ENCODE results near the gene MAP6D1.

MAP6D1 gene

GRCh38 chr3:183827809-183828537 lies 2.6 kb upstream of the MAP6D1 start:
- H3K36me3 ChIP-seq (ENCODE audit: insufficient read depth, low read length), result peaks cover 45% of the 10 kb centered on the region
- no peak overlapping the region for H3K4me2 ChIP-seq (ENCODE audit: insufficient read depth, low read length)
- 0 out of 2 replicates have a peak, but pooled peaks cover 5% of the 10 kb centered on the region for H4K20me1 ChIP-seq (ENCODE audit: insufficient read depth, low read length)
- no peaks in the 10 kb centered on the region for H3K9me3 ChIP-seq (ENCODE audit: insufficient read depth, low read length, severe bottlenecking)
- H2AFZ ChIP-seq (ENCODE audit: low read depth, low read length), result no peak overlapping the region
- H3K79me2 ChIP-seq (ENCODE audit: insufficient read depth, low read length), result no peaks in the 10 kb centered on the region
- DNase-seq, result no peak
- H3K4me1 ChIP-seq (ENCODE audit: insufficient read depth, low read length), result no peaks in the 10 kb centered on the region
- TF ChIP-seq EZH2 (IDR thresholded peaks at IDR 0.05; ENCODE audit: borderline replicate concordance, low read depth, low read length, severe bottlenecking) (no peak), CTCF (IDR thresholded peaks at IDR 0.05; ENCODE audit: borderline replicate concordance, extremely low read depth, low read length, poor library complexity, severe bottlenecking) (no peak)
- no peak overlapping the region for H3K27ac ChIP-seq (ENCODE audit: low read length)
- ATAC-seq (ENCODE audit: insufficient read depth, low read depth), result no peak
- no peak overlapping the region for H3K4me3 ChIP-seq (ENCODE audit: low read depth in 1 of 2, low read length in 2 of 2)
- no peak overlapping the region for H3K9ac ChIP-seq (ENCODE audit: low read depth, low read length)
- H3K27me3 ChIP-seq (ENCODE audit: insufficient read depth, low read length, poor library complexity), result no peaks in the 10 kb centered on the region

DNA sequence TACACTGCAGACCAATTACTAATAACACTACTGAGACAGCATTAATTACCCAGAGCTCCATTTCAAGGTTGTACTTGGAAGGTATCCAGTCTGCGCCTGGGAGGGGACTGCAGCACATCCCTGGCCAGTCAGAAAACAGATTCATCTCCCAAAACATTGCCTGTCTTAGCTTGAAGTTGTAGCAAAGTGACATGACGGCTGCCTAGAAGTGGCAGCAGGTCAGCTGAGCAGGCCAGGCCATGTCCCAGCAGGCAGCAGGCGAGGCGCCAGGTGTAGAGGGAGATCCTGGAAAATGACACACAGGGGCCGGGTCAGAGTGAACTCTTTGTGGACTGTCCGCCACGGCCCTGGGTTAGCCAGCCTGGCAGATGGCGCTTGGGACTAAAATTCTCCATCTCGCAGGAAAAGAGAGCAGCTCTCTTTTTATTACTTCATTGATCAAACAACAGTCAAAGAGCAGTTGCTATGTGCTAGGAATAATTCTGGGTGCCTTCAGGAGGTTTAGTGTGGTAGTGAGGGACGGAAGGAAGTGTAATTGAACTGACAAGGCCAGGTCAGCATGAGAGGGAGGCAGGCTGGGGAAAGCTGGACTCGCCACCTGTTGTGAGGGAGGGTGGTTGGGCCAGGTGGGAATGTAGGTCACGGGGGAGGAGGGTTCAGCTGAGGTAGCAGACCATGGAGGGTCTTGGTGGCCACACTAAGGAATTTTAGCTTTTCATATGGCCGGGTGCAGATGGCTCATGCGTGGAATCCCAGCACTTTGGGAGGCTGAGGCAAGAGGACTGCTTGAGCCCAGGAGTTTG lies 1.3 kb upstream of the MAP6D1 start:
- no peaks in the 10 kb centered on the region for H3K27me3 ChIP-seq (ENCODE audit: insufficient read depth, low read length, poor library complexity)
- H3K36me3 ChIP-seq (ENCODE audit: insufficient read depth, low read length), result peaks cover 35% of the 10 kb centered on the region
- no peak overlapping the region for H3K9ac ChIP-seq (ENCODE audit: low read depth, low read length)
- H3K4me2 ChIP-seq (ENCODE audit: insufficient read depth, low read length), result no peak overlapping the region
- DNase-seq (no peak), ATAC-seq (ENCODE audit: insufficient read depth, low read depth) (no peak)
- H3K9me3 ChIP-seq (ENCODE audit: insufficient read depth, low read length, severe bottlenecking), result no peaks in the 10 kb centered on the region
- H2AFZ ChIP-seq (ENCODE audit: low read depth, low read length), result no peak overlapping the region
- no peaks in the 10 kb centered on the region for H3K4me1 ChIP-seq (ENCODE audit: insufficient read depth, low read length)
- TF ChIP-seq EZH2 (IDR thresholded peaks at IDR 0.05; ENCODE audit: borderline replicate concordance, low read depth, low read length, severe bottlenecking) (no peak), CTCF (IDR thresholded peaks at IDR 0.05; ENCODE audit: borderline replicate concordance, extremely low read depth, low read length, poor library complexity, severe bottlenecking) (no peak)
- H3K27ac ChIP-seq (ENCODE audit: low read length), result no peak overlapping the region
- 0 out of 2 replicates have a peak, but pooled peaks cover 5% of the 10 kb centered on the region for H4K20me1 ChIP-seq (ENCODE audit: insufficient read depth, low read length)
- no peak overlapping the region for H3K4me3 ChIP-seq (ENCODE audit: low read depth in 1 of 2, low read length in 2 of 2)
- no peaks in the 10 kb centered on the region for H3K79me2 ChIP-seq (ENCODE audit: insufficient read depth, low read length)

GRCh38 chr3:183824761-183825455 lies 469 bp downstream of the MAP6D1 start:
- H2AFZ ChIP-seq (ENCODE audit: low read depth, low read length), result no peak overlapping the region
- H3K9ac ChIP-seq (ENCODE audit: low read depth, low read length), result no peak overlapping the region
- TF ChIP-seq CTCF (IDR thresholded peaks at IDR 0.05; ENCODE audit: borderline replicate concordance, extremely low read depth, low read length, poor library complexity, severe bottlenecking) (no peak), EZH2 (IDR thresholded peaks at IDR 0.05; ENCODE audit: borderline replicate concordance, low read depth, low read length, severe bottlenecking) (no peak)
- ATAC-seq (ENCODE audit: insufficient read depth, low read depth) (peak; percentile 3; the same call in 1 of the 3 replicates), DNase-seq (no peak)
- 0 out of 2 replicates have a peak, but pooled peaks cover under 1% of the 10 kb centered on the region for H4K20me1 ChIP-seq (ENCODE audit: insufficient read depth, low read length)
- no peak overlapping the region for H3K4me2 ChIP-seq (ENCODE audit: insufficient read depth, low read length)
- H3K27ac ChIP-seq (ENCODE audit: low read length), result no peak overlapping the region
- H3K79me2 ChIP-seq (ENCODE audit: insufficient read depth, low read length), result no peaks in the 10 kb centered on the region
- no peaks in the 10 kb centered on the region for H3K9me3 ChIP-seq (ENCODE audit: insufficient read depth, low read length, severe bottlenecking)
- H3K4me3 ChIP-seq (ENCODE audit: low read depth in 1 of 2, low read length in 2 of 2), result no peak overlapping the region
- H3K36me3 ChIP-seq (ENCODE audit: insufficient read depth, low read length), result peaks cover 25% of the 10 kb centered on the region
- H3K4me1 ChIP-seq (ENCODE audit: insufficient read depth, low read length), result no peaks in the 10 kb centered on the region
- H3K27me3 ChIP-seq (ENCODE audit: insufficient read depth, low read length, poor library complexity), result no peaks in the 10 kb centered on the region

All from DND-41 (cell line).